GM21528 (cell line): ENCODE results near the gene LHX4.

Experiments
- ATAC-seq: cut with Tn5 transposase; IDR thresholded peaks from one replicate; pipeline ENCODE4 v1.9.1; 2021; ENCODE audit warnings: mild to moderate bottlenecking, moderate library complexity; ENCODE audit not compliant: unreplicated experiment, low FRiP score

The LHX4 gene

DNA sequence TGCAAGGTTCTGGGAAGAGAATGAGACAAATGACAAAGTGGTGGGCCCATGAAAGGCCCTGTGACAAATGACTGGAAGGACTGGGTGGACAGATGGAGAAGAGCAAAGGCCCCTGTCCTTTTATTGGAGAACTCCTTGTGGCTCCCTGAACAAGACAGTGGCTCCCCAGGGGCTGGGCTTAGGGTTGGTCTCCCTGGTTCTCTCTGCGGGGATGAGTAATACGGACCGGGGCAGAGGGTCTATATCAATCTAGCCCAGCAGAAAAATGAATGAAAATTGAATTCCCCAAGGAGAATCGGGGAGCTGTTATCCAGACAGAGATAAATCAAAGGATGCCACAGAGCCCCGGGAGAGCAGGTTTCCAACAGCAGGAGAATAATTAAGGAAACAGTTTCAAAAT is 5.2 kb upstream of the LHX4 start:
- no peak for ATAC-seq

DNA sequence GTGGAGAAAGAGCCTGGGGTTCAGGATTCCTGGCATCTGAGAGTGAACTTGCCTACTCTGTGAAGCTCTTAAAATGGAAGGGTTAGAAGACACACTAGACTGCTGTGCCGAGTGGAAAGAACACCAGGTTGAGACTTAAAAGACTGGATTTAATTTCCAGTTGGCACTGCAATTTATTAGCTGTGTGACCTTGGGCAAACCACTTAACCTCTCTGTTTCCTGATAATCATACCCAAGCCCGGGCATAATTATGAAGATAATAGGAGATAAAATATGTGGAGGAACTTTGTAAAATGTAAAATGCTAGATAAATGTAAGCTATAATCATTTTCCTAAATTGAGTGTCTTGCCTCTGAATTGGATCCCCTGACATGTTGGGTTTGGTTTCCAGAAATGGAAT is 4.7 kb upstream of the LHX4 start:
- ATAC-seq, result no peak

DNA sequence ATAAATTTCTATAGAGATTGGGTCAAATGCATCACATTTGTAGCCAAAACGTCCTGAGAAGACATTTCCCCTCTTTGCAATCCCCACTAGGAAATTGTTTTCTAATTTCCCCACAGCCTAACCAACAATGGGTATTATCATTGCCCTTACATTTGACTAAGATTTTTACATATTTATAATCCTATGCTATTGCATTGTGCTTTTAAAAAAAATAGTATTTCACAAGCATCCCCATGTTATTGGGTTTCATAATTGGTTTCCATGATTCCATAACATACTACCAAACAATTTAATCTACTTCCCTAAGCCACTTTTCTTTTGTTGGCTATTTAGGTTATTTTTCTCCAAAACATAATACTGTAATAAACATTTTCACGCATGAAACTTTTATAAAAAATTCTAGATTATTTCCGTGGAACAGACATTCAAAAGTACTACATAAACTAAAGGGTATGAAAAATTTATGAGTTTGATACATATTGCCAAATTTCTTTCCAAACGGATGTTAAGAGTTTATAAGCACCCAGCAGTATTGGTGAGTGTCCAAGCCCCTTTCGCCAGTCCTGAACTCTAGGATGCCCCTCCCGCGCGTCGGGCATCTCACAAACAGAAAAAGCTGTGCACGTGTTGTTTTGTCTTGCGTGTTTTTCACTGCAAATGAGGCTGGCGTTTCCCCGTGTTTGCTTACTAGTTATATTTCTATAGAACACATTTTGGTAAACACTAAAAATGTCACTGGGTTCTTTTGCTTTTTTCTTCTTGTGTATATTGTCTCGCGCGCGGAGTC is 2.0 kb upstream of the LHX4 start:
- no peak for ATAC-seq

DNA sequence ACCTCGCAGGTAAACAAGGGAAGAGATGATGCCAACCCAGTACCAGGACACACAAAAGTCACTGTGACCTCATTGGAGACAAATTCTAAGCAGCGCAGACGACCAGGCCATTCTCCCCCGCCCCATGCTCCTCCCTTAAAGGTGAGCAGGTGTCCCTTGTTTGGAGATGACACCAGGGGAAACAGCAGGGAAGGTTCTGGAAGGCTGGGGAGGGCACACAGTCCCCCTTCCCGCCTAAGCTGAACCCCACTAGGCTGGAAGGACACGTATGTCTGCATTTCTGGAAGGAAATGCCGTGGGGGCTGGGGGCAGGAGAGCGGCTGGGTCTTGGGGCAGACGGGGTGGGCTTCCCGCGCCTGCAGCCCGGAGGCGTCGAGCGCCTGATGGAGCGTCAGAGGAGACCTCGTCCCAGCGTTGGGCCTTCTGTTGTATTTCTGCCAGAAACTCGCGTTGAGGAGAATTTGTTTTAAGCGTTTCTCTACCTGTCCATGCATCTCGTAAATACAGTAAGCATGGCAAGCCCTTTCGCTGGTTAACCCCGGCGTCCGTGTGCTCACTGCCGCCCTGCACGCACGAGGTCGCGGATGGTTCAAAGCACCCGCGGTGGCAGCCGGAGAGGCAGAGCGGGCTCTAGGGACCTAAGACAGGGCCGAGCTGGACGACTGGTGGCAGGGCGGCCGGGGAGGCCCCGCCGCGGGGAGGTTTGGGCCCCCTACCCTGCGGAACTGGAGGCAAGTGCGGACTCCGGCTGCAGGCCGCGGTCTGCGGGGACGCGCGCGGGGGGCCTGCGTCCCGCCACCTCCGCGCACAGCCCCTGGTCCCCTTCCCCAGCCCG is 1.2 kb upstream of the LHX4 start:
- ATAC-seq, result no peak

DNA sequence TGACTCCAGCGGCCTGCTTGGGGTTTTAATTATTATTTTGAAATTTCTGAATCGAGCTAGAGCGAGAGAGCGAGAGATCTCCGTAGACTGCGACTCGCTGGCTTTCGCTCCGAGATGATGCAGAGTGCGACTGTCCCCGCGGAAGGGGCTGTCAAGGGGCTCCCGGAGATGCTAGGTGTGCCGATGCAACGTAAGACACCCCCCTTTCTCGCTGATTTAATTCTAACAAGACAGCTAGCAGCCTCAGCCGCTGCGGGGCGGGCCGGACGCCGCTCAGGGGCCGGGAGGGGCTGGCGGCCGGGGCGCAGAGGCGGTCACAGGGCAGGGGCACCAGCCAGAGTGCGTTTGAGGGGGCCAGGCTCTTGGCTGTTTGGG is 339 bp downstream of the LHX4 start:
- no peak for ATAC-seq

DNA sequence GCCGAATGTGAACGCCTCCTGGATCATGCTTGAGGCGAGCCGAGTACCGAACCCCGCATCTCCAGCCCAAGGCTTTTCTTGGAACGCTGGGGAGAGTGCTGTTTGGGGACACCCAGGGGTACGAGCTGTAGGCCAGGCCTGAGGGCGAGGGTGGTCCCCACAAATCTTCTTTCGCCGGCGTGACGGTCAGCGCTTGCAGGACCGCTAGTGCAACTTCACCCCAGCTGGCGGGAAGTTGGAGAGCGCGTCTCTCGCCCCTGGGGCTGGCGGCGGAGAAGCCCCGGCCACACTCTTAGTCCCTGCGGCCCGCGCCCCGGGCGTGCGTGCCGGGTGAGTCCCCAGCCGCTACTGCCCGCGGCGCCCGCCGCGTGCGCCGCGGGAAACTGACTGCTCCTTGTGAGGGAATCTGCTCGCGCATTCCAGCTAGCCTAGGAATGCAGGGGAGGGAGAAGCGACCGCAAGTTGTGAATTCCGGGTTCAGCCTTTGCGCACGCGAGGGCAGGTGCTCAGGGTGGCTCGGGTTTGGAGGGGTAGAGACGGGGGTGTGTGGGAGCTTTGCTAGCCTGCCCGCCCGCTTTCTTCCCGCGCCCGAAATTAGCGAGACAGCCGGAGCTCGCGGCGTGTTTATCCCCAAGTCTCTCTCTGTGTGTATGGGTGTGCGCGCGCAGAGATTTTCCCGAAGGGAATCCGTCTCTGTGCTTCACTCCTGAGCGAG is 884 bp downstream of the LHX4 start:
- ATAC-seq, result no peak

DNA sequence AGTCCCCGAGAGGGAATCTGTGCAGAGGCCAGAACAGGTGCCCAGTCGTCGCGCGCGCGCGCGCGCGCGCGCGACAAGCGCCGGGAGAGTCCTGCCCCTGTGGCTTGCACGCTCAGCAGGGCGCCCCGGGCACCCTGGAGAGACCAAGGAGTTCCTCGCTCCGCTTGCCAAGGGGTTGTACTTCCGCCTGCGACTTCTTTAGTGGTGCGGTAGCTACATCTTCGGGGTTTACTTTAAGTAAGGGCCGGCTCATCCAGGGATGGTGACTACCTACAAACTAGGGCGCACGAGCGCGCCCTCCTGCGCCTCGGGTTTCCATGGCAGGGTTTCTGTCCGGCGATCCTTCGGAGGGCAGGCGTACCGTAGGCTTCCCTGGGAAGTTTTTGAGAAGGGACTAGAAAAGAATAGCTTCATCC is 1.4 kb downstream of the LHX4 start:
- ATAC-seq, result no peak

DNA sequence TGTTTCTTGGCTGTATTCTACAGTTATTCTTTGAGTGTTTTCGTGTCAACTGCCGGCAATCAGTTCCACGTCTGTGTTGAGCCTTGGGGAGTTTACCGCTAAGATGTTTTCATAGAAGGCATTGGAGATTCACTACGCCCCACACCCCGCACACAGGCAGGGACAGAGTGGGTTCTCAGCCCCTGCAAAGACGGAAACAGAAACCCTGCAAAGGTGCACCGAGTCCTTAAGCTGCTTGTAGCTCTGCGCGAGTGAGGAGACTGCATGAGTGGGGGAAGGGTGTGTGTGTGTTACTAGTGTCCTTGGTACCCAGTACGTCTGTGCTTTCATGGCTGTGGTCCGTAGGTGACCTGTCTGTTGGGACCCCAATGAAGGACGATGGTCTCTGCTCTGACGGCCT is 1.9 kb downstream of the LHX4 start:
- no peak for ATAC-seq

DNA sequence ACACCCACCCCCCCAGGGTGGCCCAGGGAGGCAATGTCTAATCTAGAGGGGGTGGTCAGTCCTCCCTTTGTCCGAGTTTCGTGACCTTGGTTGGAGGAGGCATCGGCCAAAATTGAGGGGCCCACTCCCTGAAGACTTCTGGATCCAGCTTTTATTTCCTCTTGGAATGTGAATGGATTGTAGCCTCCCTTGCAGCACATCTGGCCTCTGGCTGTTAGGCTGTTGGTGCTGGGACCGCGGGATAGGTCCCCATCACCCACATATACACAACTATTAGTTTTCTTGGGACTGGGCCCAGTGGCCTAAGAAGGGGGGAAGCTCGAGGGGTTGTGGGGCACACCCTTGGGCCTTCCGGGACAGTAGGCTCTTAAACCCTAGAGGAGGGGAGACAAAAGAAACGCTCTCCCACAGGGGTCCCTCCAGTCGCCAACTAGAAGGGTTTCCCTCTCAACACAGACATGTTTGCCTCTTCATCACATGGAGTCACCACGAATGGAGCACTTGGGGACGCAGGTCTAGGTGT is 2.5 kb downstream of the LHX4 start:
- ATAC-seq, result no peak

DNA sequence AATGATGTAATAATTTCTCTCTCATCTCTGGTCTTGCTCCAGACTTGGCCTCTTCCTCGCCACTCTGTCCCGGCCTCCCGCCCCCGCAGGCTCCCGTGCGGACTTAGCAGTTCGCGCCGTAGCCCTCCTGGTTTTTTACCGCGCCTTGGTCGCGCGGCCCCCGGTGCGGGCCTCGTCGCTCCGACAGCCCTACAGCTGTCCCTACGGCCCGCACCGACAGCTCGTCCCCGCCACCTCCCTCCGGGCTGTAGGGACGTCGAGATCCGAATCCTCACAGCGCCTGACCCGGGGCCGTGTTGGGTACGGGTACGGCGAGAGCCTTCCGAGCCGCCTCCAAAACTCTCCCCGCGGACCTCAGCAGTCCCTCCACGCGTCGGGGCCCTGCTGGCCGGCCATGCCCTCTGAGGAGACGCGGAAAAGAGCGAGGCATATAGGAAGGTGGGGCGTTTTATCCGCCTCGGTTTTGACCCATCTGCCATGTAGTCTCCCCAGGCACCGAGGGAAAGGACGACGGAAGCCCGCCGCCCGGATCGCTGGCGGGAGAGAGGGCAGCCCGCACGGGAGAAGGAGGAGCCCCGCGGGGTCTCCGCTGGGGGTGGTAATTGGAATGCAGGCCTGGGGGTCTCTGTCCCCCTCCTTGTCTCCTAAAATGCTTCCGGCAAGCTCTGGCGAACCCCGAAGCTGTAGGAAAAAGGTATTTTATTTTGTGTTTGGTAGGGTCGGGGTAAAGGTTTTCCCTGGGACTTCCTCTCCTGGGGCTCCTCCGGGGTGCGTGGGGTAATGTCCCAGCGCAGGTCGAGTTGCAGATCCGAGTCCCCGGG is 3.3 kb downstream of the LHX4 start:
- no peak for ATAC-seq

DNA sequence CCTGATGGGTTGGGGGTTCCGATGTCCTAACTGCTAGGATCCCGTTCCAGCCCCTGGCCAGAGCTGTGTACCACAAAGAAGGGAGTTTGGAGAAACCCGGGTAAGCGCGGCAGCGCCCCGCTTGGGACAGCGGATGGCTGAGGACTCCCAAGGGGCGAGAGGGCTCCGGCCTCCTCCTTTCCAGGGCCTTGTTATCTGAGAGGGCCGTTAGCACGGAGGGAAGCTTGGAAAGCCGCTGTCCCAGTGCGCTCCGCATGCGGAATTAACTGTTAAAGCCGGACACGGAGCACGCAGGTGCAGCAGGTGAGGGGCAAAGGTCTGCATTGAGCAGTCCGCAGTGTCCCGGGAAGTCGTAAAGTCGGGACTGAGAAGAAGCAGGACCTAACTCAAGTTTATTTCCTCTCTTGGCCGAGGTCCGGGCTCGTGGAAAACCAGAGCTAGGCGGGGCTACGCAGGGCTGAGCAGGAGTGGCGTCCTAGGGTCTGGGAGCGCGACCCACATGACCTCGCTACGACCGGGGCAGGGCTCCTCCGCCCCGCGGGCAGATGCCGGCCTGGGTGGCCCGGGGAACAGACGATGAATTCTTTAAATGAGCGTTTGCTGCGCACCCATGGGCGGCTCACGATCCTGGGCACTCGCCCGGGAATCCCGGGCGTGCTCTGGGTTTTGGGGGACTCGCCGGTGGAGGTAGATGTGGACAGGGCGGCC is 4.5 kb downstream of the LHX4 start:
- ATAC-seq, result no peak

DNA sequence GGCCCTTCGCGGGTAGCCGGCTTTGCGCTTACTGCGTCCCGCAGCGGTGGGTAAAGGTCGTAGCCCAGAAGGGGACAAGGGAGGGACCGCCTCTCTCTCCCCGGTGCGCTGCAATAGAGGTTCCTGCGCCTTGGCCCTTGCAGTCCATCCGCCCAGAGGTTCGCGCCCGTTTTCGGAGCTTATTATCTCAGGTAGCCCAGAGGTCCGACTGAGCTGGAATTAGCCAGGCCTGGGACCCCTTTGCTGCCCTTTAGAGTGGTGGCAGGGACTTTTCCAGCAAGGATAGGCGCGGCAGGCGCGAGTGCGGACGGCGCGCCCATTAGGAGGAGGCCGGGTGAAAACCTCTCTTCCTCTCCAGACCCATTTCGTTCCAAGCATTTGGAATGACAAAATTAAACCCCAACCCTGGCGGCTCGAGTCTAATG is 5.0 kb downstream of the LHX4 start:
- no peak for ATAC-seq

DNA sequence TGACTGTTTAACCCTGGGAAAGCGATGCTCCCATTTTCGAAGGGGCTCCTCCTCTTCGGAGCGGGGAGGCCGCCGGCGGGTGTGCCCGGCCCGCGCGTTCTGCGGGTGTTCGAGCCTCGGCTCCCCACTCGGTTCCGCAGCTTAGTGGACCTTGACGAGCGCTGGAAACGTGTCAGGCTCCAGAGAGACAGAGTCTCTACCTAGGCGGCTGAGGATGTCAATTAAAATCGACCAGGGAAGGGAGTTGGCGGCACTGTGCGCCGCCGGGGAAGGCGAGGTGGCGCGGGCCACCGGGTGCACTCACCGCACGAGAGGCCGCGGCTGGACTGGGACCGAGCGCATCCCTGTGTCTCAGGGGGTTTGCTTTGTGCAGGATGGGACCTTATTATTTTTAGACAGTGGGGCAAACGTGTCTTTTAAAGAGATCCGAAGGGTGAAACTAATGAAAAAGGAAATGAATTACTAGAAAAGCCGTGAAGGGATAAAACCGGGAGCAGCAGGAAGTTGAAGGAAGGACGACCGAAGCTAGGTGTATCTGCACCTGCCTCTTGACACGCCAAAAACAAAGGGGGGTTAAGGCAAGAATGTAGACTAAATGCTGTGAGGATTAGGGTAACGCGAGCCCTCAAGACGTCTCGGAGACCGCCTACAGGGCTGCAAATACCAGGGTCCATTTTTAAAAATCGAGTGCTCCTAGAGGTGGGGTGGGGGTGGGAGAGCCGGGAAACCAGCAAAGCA is 5.6 kb downstream of the LHX4 start:
- no peak for ATAC-seq

DNA sequence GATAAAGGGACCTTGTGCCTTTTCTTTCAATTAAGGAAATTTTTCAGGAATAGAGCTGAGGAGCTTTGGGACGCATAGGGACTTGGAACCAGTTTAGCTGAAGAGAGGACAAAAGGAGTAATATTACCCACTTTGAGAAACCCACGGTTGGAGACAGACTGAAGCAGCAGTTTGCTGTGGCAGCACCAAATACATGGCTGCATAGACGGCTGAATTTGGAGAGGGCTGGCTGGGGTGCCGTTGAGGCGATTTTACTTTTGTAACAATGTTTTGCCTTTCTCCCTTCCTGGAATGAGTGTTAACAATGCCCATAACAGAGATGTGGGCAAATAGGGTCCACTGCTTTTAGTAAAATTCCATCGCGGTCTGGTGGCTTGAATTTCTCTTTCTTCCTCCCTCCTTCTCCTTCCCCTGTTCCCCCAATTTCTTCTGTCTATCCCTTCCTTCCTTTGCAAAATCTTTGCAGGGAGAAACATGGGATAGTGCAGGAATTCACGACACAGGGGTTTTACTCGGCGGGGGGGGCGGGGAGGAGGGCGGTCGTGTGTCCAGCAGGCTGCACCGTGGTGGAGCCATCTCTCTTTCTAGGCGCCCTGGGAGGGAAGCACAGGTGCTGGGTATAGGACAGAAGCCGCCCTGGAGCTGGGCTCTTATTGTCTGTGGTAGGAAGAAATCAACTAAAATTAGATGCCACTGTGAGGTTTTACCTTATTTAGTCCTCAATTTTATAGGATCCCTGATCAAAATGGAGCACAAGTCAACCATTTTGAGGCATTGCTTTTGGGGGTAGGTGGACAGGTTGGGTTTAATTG is 6.8 kb downstream of the LHX4 start:
- ATAC-seq, result no peak

DNA sequence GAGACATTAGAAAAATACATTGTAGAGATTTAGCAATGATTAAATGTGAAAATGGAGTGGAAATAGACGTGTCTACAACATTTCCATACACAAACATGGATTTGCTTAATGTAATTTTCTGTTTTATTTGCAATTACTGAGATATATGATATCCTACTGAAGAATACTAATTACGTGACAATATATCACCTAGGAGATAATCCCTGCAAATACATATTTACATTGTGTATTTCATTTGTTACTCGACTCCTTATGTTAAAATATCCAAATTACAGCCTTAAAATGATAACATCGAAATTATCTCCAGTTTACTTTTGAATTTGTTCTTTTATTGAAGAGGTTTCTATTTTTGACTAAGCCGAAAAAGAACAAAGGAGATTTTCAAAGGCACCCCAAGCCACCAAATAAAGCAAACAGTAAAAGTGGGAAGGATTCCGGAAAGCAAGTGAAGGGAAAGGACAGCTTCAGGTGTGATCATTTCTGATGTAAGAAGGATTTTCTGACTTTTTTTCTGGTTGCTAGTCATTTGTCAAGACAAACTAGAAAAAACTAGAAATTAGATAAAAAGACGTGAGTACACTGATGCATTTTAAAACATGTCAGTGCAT is 7.9 kb downstream of the LHX4 start:
- ATAC-seq, result no peak

DNA sequence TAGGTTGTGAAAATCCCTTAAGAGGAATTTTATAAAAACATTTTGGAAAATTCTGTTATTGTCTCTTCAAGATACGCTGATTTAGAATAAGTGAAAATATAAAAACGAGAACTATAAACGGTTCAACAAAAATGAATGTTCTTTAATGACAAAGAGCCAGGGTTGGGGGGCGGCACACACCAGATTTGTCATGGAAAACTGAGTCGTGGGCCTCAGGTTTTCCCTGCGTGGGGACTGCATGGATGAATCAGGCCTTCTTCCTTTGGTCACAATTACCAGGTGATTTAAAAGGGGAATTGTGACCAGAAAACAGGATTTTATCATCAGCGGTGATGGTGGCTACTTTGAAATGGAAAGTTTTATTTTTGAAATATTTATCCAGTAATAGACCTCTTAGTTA is 8.6 kb downstream of the LHX4 start:
- no peak for ATAC-seq

DNA sequence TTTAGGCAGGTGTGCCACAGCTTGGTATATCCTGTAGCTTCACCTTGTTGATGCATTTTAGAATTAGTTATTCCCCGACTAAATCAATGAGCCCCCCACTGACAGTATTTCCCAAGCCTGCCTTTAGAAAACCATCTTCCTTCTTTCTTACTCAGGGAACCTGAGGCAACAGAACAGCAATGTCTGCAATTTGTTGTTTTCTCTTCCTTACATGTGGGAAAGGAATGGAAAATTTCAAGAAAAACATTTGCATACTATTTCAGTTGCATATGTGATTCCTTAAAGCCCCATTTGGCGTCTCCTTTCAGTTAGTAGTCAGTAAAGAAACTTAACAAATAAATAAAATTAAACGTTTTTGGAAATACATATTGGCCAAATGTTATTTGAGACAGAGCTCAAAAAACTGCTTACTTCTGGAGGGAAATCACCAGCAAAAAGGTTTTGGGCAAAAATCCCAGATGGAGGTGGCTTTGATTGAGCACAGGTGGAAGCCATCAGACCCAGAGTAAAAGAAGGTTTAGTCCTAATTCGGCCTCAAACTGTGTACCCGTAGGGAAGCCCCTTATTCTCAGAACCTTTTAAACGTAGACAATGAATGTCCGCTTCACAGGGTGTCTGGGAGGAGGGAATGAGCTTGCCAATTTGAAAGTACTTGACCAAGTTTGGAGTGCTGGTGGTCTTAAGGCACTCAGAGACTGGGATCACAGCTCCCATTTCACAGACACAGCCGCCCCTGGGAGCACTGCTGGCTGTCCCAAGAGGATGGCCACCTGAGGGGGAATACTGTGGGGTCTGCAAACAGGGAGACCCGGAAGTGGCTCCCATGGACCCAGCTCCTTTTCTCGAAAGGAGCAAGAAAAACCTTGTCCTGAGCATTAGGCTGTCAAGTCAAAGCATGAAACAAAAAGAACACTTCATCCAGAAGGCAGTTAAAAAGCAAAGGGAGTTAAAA is 9.4 kb downstream of the LHX4 start:
- ATAC-seq, result no peak
